NCI-H345 (cell line): Measurements from ENCODE around the gene SLC22A13.
"Not testable (repeated sequence)": the region's sequence is repeated elsewhere in the genome, so short reads cannot be mapped to it uniquely, and the experiment has no call there.

ENCODE experiments used
- DNase-seq: peaks from one replicate; lab custom pipeline; 2025; lab: John Stamatoyannopoulos, UW

SLC22A13 gene

GRCh38 chr3:38265604-38266307 lies at the start of gene SLC22A13:
Gene SLC22A13 (plus strand): TSS chr3:38265812. CDS start chr3:38265861, 49 bp downstream.
- DNase-seq, result no peak

GRCh38 chr3:38219609-38220197 lies 45.9 kb upstream of the SLC22A13 start:
- DNase-seq, result no peak

GRCh38 chr3:38221005-38221404 lies 44.6 kb upstream of the SLC22A13 start:
- DNase-seq, result no peak

DNA sequence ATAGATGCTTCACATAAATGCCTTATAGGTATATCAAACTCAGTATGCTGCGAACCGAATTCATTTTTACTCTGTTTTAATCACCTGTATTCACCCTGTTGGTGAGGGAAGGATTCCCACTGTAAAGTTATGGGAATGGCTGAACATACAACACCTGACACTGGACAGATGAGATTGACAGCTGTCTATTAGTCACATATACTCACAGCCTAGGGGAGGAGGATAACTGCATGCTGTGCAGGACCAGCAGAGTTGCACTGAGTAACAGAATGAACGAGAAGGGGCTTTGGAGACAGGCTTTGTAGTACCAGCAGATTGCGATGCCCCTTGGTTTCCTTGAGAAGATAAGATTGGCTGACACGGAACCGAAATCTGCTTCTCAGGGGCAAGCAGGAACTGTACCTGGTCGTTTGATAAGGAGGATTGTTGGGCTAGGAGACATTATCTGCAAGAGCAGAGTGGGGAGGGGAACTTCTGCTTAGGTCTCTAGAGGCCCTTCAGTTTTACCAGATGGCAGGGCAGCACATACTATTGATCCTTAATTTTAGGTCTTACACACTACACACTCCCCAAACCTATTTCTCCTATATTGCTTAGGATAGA lies 43.5 kb upstream of the SLC22A13 start:
- no peak for DNase-seq

- DNase-seq, result no peak
Observed at GRCh38 chr3:38224357-38224756, 41.3 kb upstream of the SLC22A13 start.

GRCh38 chr3:38226273-38226672 lies 39.3 kb upstream of the SLC22A13 start:
- DNase-seq, result no peak

DNA sequence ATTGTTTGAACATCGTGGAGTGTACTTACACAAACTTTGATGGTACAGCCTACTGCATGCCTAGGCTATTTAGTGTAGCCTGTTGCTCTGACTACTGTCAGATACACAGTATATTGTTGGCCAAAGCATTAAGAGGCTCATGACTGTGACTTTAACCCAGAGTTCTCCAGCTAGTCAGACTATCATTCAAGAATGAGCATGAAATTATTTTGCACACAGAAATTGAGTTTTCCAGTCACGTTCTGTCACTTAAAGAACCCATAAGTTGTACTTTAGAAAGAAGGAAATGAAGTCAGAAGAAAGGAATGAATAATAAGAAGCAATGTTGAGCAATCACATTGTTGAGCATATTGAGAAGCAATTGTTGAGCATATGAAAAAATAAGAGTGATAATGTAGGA lies 37.6 kb upstream of the SLC22A13 start:
- DNase-seq, result no peak

DNA sequence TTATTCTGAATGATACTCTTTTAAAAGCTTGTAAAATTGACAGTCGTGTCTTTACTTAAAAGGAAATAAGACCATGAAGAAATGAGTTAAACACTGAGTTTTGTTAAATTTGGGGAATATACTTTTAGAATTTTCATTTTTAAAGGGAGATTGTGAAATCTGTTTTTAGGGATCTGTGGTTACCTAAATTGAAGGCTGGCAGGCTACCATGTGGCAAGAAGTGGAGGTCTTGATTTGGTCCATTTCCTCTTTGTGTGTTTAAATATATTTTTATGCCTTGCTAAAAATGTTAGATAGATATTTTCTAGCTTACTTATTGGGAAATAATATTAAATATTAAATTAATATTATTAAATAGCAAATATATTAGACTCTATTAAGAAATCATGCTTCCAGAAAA lies 36.6 kb upstream of the SLC22A13 start:
- DNase-seq, result no peak

DNA sequence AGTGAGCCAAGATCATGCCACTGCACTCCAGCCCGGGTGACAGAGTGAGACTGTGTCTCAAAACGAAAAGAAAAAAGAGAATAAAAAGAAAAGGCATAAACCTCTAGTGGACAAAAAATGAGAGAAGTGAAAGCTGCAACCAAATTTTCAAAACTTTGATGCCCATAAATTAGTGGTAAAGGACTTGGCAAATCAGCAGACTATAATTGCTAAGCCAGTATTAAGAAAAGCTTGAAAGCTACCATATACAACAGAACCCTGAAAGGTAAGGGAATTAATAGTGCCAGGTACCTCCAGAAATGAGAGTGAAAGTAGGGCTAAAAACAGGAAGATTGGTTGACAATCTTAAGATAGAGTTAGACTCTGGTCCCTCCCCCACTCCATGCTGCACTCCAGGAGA lies 32.9 kb upstream of the SLC22A13 start:
- DNase-seq, result no peak

- no peak for DNase-seq
Observed at GRCh38 chr3:38235466-38235865, 30.1 kb upstream of the SLC22A13 start.

DNA sequence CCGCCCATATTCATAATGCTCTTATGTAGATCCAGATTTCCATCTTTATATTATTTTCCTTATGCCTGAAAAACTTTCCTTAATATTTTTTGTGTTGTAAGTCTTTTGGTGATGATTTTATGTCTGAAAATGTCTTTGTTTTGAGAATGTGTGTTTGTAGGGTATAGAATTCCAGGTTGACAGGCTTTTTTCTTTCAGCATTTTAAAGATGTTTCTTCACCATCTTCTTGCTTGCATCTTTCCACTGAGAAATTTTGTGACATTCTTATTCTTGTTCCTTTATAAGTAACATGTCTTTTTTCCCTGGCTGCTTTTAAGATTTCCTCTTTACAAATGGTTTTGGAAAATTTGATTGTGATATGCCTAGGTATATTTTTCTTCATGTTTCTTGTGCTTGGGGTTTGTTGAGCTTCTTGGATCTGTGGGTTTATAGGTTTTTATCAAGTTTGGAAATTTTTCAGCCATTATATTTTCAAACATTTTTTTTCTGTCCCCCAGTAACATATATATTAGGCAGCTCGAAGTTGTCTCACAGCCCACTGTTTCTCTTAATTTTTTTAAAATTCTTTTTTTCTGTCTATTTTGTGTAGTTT lies 27.1 kb upstream of the SLC22A13 start:
- DNase-seq, result no peak

DNA sequence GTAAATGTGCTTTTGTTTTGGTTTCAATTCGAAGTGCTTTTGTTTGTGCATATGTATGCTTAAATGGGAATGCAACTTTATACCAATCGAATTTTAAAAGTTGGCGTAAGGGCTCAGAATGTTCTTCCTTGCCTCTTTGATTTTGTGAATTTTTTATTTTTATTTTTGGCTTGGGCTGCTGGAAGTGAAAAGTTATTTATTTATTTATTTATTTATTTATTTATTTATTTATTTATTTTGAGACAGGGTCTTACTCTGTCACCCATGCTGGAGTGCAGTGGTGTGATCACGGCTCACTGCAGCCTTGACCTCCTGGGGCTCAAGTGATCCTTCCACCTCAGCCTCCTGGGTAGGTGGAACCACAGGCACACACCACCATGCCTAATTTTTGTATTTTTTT lies 22.8 kb upstream of the SLC22A13 start:
- not testable (repeated sequence) for DNase-seq

DNA sequence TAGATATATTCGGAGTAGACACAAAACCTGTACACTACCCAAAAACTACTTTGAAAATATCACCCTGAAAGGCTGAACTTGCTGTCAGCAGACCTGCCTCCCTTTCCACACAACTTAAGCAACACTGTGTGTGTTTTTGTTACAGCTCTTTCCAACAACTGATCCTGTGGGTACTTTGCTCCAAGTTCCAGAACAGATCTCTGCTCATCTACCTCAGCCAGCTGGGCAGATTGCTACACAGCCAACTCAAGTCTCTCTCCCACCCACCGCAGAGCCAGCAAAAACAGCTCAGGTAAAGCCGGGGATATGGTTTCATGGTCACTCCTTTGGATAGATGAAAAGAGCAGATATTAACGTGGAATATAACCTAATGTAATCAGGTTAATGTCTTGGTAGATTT lies 19.7 kb upstream of the SLC22A13 start:
- DNase-seq, result no peak

- DNase-seq, result no peak
Observed at GRCh38 chr3:38247366-38248035, 18.1 kb upstream of the SLC22A13 start.

GRCh38 chr3:38250198-38250597 lies 15.4 kb upstream of the SLC22A13 start:
- DNase-seq, result no peak

- no peak for DNase-seq
Observed at GRCh38 chr3:38251197-38251596, 14.4 kb upstream of the SLC22A13 start.

- no peak for DNase-seq
Observed at GRCh38 chr3:38253704-38254103, 11.9 kb upstream of the SLC22A13 start.

DNA sequence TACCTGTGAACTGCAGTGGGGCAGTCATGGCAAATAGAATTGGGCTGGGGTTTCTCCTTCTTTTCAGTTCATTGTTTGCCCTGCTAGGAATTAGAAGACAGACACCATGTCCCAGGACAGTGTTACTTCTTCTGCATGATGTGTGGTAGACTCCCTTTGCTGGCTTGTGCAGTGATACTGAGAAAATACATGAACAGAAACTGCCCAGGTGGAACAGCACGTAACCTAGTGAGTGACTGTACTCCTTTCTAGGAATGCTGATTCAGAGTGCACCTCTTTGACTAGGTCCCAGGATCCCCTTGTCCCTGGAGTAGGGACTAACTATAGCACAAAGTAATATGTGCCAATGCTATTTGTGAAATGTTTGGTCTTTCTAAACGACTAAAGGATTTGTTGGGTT lies 10.7 kb upstream of the SLC22A13 start:
- DNase-seq, result no peak

- no peak for DNase-seq
Observed at GRCh38 chr3:38255627-38256026, 10.0 kb upstream of the SLC22A13 start.

DNA sequence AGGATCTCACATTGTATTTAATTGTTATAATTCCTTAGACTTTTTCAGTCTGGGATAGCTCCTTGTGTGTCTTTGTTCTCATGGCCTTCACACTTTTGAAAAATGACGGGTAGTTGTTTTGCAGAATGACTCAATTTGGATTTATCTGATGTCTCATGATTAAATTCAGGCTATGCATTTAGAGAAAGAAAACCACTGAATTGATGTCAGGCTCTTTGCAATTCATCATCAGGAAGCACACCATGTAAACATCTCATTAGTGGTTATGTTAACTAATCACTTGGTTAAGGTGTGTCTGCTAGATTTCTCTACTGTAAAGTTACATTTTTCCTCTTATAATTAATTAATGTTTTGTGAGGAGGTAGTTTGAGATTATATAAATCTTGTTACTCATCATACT lies 8.0 kb upstream of the SLC22A13 start:
- no peak for DNase-seq

- no peak for DNase-seq
Observed at GRCh38 chr3:38260474-38260873, 5.1 kb upstream of the SLC22A13 start.

GRCh38 chr3:38264353-38264771 lies 1.2 kb upstream of the SLC22A13 start:
- DNase-seq, result no peak

GRCh38 chr3:38264779-38265178 lies 833 bp upstream of the SLC22A13 start:
- DNase-seq, result no peak
